ENCODE measurements around the gene RPL27. TPM values are rescaled to one million over a fixed set of nuclear protein-coding genes. Genes with fewer than 3 reads are reported as not detected.

The RPL27 gene
- total RNA-seq, 6 experiments from 2014 or later: 1,047 to 1,349 (median 1,243) TPM

DNA sequence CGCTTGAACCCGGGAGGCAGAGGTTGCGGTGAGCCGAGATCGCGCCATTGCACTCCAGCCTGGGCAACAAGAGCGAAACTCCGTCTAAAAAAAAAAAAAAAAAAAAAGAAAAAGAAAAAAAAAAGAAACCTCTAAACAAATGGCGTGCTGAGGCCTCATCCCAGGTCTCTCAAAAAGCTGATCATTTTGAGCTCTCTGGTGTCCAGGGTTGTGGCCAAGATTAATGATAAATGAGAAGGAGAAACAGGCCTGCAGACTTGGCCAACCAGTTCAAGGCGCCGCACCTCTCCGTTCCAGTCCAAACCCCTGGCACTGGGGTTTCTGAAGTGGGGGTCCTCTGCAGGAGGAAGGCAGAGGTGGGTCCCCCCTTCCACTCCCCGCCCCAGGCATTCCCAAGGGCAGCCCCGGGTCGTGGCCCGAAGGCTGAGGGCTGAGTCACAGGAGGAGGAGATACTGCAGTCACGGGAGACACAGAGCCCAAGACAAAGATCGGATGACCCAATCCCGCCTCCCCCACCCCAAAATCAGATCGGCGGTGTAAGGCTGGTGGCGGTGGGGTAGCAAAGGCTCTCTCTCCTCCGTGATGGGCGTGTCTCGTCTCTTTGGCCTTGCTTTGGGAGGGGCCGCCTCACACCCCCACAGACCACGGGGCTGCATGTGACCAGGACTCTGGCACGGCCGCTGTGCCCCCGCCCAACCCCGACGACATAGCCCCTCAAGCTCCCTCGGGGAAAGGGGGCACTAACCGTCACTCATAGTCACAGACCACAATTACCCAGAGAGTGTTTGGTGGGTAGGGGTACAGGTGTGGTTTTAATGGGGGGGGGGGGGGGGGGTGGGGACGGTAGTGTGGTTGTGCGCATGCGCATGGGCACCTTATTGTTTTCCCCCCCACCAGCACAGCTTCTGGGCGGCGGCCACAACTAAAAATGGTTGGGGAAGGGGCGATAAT is 22.8 kb downstream of the RPL27 start:
- no peak for TF ChIP-seq CTCF (IDR thresholded peaks at IDR 0.05)
- peak; percentile 41 for DNase-seq

DNA sequence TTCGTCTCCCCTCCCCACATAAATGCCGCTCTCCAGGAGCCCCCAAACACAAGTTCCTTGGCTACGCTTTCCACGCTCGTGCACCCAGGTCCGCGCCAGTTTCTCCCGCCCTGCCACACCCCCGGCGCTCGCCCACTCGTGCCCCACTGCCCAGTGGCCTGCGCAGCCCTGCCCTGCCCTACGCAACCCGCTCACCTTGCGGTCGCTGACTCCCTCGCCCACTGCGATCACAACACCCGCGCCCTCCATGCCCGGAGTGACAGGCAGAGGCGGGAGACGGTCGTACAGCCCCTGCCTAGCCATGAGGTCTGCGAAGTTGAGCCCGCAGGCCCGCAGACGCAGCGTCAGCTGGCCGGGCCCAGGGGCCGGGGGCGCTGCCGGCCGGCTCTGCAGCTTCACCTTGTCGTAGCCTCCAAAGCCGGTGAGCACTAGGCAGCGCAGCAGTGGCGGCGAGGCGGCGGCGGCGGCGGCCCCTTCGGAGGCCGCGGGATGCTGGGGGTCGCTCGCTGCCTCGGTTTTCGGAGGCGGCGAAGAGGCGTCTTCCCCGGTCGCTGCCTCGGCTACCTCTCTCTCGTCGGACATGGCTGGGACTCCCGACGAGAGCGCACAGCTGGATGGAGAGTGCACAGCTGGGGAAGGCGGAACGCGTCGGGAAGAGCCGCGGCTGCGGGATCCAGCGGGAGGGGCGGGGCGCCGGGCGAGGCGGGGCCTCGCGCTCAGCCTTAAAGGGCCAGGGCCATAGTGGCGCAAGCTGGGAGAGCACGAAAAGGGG is 23.7 kb downstream of the RPL27 start, which contains the start of gene VAT1:
VAT1 (minus strand) TSS at position 645 of the 772 bp plus-strand sequence; CDS start at position 582, 63 bp downstream.
- DNase-seq: peak; percentile 50
- H3K27me3 Mint-ChIP-seq (ENCODE audit: insufficient read depth): peaks cover 4% of the 10 kb centered on the region
- H3K27ac Mint-ChIP-seq: peak within 1 kb of the TSS; percentile 84
- peak; percentile 12; the same call in 1 of the 2 replicates for TF ChIP-seq CTCF (IDR thresholded peaks at IDR 0.05)
- H3K36me3 Mint-ChIP-seq (ENCODE audit: low read depth): 0 out of 2 replicates have a peak, but pooled peaks cover 5% of the 10 kb centered on the region
- H3K4me1 Mint-ChIP-seq (ENCODE audit: low read depth): peaks cover 32% of the 10 kb centered on the region
- H3K4me3 Mint-ChIP-seq: peak within 1 kb of the TSS; percentile 90
- no peaks in the 10 kb centered on the region for H3K9me3 Mint-ChIP-seq

More for the DNA sequence above, 22.8 kb downstream of the RPL27 start:
- H3K36me3 Mint-ChIP-seq (ENCODE audit: low read depth): 0 out of 2 replicates have a peak, but pooled peaks cover 7% of the 10 kb centered on the region
- H3K4me1 Mint-ChIP-seq (ENCODE audit: low read depth): peaks cover 34% of the 10 kb centered on the region
- no peaks in the 10 kb centered on the region; the same call in none of the 2 replicates for H3K27me3 Mint-ChIP-seq (ENCODE audit: insufficient read depth)
- peak overlapping the region; percentile 84 for H3K27ac Mint-ChIP-seq
- H3K4me3 Mint-ChIP-seq: peak overlapping the region; percentile 90
- H3K9me3 Mint-ChIP-seq: no peaks in the 10 kb centered on the region

GRCh38 chr17:43024407-43025289 is 26.4 kb downstream of the RPL27 start, which contains the start of gene RND2:
Gene RND2, plus strand, starts transcription at chr17:43025231. Its CDS starts 117 bp downstream, at chr17:43025348.
- Mint-ChIP-seq H3K4me1 (ENCODE audit: low read depth) (peaks cover 19% of the 10 kb centered on the region), H3K4me3 (peak within 1 kb of the TSS; percentile 92), H3K36me3 (ENCODE audit: low read depth) (no peaks in the 10 kb centered on the region), H3K9me3 (no peaks in the 10 kb centered on the region), H3K27ac (peak within 1 kb of the TSS; percentile 92), H3K27me3 (ENCODE audit: insufficient read depth) (peaks cover 7% of the 10 kb centered on the region)
- peak; percentile 95 for DNase-seq
- peak; percentile 85 for TF ChIP-seq CTCF (IDR thresholded peaks at IDR 0.05)

DNA sequence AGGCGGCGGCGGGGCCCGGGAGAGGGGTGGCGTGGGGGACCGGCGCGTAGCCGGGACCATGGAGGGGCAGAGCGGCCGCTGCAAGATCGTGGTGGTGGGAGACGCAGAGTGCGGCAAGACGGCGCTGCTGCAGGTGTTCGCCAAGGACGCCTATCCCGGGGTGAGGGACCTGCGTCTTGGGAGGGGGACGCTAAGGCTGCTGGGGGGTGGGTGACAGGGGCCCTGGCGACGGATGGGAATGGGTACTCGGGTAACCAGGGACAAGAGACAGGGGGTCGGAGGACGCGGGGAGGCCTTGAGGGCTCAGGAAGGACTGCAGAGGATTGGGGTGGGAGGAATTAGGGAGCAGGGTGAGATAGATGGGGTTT is 27.1 kb downstream of the RPL27 start:
- peak overlapping the region; percentile 79 for H3K4me3 Mint-ChIP-seq
- H3K27ac Mint-ChIP-seq: no peak overlapping the region
- no peaks in the 10 kb centered on the region for H3K36me3 Mint-ChIP-seq (ENCODE audit: low read depth)
- peaks cover 12% of the 10 kb centered on the region for H3K4me1 Mint-ChIP-seq (ENCODE audit: low read depth)
- H3K9me3 Mint-ChIP-seq: no peaks in the 10 kb centered on the region
- H3K27me3 Mint-ChIP-seq (ENCODE audit: insufficient read depth): peaks cover 7% of the 10 kb centered on the region
- DNase-seq: no peak
- no peak for TF ChIP-seq CTCF (IDR thresholded peaks at IDR 0.05)
